Astrocyte (in vitro differentiated cells and primary cell): ENCODE measurements around the gene DNAL4. TPM values are rescaled to one million over a fixed set of nuclear protein-coding genes. Genes with fewer than 3 reads are reported as not detected.

Experiments used
- DNase-seq: peaks from one replicate; pipeline ENCODE4 v3.0.0-alpha.2; 2010; ENCODE audit warnings: low read depth
- FAIRE-seq: peaks from 2 replicates; lab custom pipeline; 2011; peaks lifted over from hg19 to GRCh38; lab: Jason Lieb, UNC
- H2AFZ ChIP-seq: 2 replicates; pipeline ENCODE4 v1.6.0; 2012; ENCODE audit warnings: low read depth, low read length, inconsistent platforms
- H3K27ac ChIP-seq: 2 replicates; pipeline ENCODE4 v1.5.1; 2011; ENCODE audit warnings: low read depth, low read length, inconsistent platforms
- H3K27me3 ChIP-seq: 2 replicates; pipeline ENCODE4 v1.6.0; 2011; ENCODE audit warnings: low read length, inconsistent platforms; ENCODE audit not compliant: insufficient read depth
- H3K36me3 ChIP-seq: 2 replicates; pipeline ENCODE4 v1.5.1; 2011; ENCODE audit warnings: low read length, inconsistent platforms; ENCODE audit not compliant: insufficient read depth
- H3K4me1 ChIP-seq: 2 replicates; pipeline ENCODE4 v1.5.1; 2011; ENCODE audit warnings: low read length, inconsistent platforms; ENCODE audit not compliant: insufficient read depth
- H3K4me2 ChIP-seq: 2 replicates; pipeline ENCODE4 v1.6.0; 2012; ENCODE audit warnings: low read length, inconsistent platforms
- H3K4me3 ChIP-seq: 2 replicates; pipeline ENCODE4 v1.5.1; 2011; ENCODE audit warnings: low read depth, mild to moderate bottlenecking, low read length, inconsistent platforms; ENCODE audit not compliant: insufficient read depth
- H3K79me2 ChIP-seq: 2 replicates; pipeline ENCODE4 v1.6.0; 2012; ENCODE audit warnings: mild to moderate bottlenecking, low read length, inconsistent platforms; ENCODE audit not compliant: insufficient read depth
- H3K9ac ChIP-seq: 2 replicates; pipeline ENCODE4 v1.6.0; 2012; ENCODE audit warnings: mild to moderate bottlenecking, low read length, inconsistent platforms
- H3K9me3 ChIP-seq: 2 replicates; pipeline ENCODE4 v1.5.1; 2012; ENCODE audit warnings: low read depth, mild to moderate bottlenecking, low read length, inconsistent platforms; ENCODE audit not compliant: insufficient read depth
- H4K20me1 ChIP-seq: 2 replicates; pipeline ENCODE4 v1.6.0; 2012; ENCODE audit warnings: low read length, inconsistent platforms; ENCODE audit not compliant: insufficient read depth
- H3K27ac Mint-ChIP-seq: one replicate; pipeline ENCODE4 v1.8.0; 2021; ENCODE audit warnings: mild to moderate bottlenecking, mixed read lengths; ENCODE audit not compliant: unreplicated experiment
- H3K27me3 Mint-ChIP-seq: one replicate; pipeline ENCODE4 v1.8.0; 2021; ENCODE audit warnings: low read depth, mixed read lengths; ENCODE audit not compliant: unreplicated experiment
- H3K36me3 Mint-ChIP-seq: one replicate; pipeline ENCODE4 v1.8.0; 2021; ENCODE audit warnings: low read depth, mixed read lengths; ENCODE audit not compliant: unreplicated experiment
- H3K4me1 Mint-ChIP-seq: one replicate; pipeline ENCODE4 v1.8.0; 2021; ENCODE audit warnings: low read depth, mixed read lengths; ENCODE audit not compliant: unreplicated experiment
- H3K4me3 Mint-ChIP-seq: one replicate; pipeline ENCODE4 v1.8.0; 2021; ENCODE audit warnings: mild to moderate bottlenecking, moderate library complexity, mixed read lengths; ENCODE audit not compliant: unreplicated experiment
- H3K9me3 Mint-ChIP-seq: one replicate; pipeline ENCODE4 v1.8.0; 2021; ENCODE audit warnings: mild to moderate bottlenecking, mixed read lengths; ENCODE audit not compliant: unreplicated experiment
- EZH2 ChIP-seq: IDR thresholded peaks from 2 replicates; pipeline ENCODE4 v1.6.1; 2012; ENCODE audit warnings: mild to moderate bottlenecking, low read length, inconsistent platforms; ENCODE audit not compliant: insufficient read depth
- total RNA-seq: library from RNA; stranded (reverse); gene quantifications from 2 replicates; pipeline ENCODE4 v1.2.1, GENCODE V29; 2021
- TF ChIP-seq, protein P1 (sequence below): IDR thresholded peaks from 2 replicates; pipeline ENCODE4 v1.5.1; 2011; ENCODE audit warnings: low read depth, mild to moderate bottlenecking, inconsistent platforms, low read length, moderate library complexity; ENCODE audit not compliant: insufficient read depth

The DNAL4 gene
- total RNA-seq, 1 donor from 2014 or later, result 12.8 TPM

DNA sequence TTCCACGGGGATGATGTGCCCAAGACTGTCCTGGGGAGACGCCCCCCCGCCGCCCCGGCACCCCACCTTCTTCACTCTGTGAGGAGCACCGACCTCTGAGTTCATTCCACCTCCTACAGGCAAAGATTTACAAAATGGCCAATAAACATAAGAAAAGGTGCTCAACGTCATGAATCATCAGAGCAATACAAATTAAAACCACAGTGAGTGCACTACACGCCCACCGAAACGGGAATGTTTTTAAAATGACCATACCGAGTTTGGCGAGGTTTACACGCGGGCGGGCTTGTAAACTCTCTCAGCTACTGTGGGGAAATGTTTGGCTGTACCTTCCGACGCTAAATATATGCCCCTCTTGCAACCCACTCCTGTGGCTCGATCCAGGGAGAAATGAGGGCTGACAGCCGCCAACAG, 42.0 kb upstream of the DNAL4 start:
- Histone ChIP-seq H3K79me2 (no peaks in the 10 kb centered on the region), H3K4me3 (peak overlapping the region; percentile 26), H3K4me2 (peak overlapping the region; percentile 79), H3K36me3 (no peaks in the 10 kb centered on the region), H4K20me1 (peaks cover 7% of the 10 kb centered on the region), H3K9ac (peak overlapping the region; percentile 22), H3K9me3 (no peaks in the 10 kb centered on the region), H3K27ac (no peak overlapping the region), H3K4me1 (peaks cover 13% of the 10 kb centered on the region), H2AFZ (peak overlapping the region; percentile 47), H3K27me3 (peaks cover 3% of the 10 kb centered on the region)
- Mint-ChIP-seq H3K27me3 (peaks cover 47% of the 10 kb centered on the region), H3K4me3 (no peak overlapping the region), H3K4me1 (peaks cover 5% of the 10 kb centered on the region), H3K36me3 (peaks cover 6% of the 10 kb centered on the region), H3K27ac (no peak overlapping the region), H3K9me3 (no peaks in the 10 kb centered on the region)
- TF ChIP-seq, protein P1, sequence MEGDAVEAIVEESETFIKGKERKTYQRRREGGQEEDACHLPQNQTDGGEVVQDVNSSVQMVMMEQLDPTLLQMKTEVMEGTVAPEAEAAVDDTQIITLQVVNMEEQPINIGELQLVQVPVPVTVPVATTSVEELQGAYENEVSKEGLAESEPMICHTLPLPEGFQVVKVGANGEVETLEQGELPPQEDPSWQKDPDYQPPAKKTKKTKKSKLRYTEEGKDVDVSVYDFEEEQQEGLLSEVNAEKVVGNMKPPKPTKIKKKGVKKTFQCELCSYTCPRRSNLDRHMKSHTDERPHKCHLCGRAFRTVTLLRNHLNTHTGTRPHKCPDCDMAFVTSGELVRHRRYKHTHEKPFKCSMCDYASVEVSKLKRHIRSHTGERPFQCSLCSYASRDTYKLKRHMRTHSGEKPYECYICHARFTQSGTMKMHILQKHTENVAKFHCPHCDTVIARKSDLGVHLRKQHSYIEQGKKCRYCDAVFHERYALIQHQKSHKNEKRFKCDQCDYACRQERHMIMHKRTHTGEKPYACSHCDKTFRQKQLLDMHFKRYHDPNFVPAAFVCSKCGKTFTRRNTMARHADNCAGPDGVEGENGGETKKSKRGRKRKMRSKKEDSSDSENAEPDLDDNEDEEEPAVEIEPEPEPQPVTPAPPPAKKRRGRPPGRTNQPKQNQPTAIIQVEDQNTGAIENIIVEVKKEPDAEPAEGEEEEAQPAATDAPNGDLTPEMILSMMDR, result no peak
- TF ChIP-seq EZH2, result no peak
- FAIRE-seq (no peak), DNase-seq (peak; percentile 85)

DNA sequence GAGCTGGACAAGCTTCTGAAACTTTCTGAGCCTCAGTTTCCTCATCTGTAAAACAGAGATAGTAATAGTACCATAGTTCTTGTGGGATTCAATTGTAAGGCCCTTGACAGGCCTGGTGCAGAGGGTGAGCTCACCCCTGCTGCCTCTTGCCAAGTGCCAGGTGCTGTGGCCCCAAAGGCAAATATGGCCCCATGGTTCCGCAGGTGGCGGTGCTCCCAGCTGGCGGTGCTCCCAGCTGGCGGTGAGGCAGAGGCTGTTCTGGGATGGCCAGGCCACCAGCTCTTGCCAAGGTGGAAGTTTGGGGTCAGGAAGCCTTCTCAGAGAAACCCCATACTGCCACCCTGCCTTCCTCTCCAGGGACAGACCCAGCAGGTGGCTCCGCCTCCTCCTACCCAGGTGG, 41.0 kb upstream of the DNAL4 start:
- Histone ChIP-seq H3K36me3 (no peaks in the 10 kb centered on the region), H2AFZ (no peak overlapping the region), H3K4me3 (no peak overlapping the region), H3K27ac (no peak overlapping the region), H3K9me3 (no peaks in the 10 kb centered on the region), H3K79me2 (no peaks in the 10 kb centered on the region), H4K20me1 (peaks cover under 1% of the 10 kb centered on the region), H3K9ac (no peak overlapping the region), H3K4me2 (no peak overlapping the region), H3K4me1 (peaks cover 13% of the 10 kb centered on the region), H3K27me3 (no peaks in the 10 kb centered on the region)
- Mint-ChIP-seq H3K9me3 (no peaks in the 10 kb centered on the region), H3K4me1 (peaks cover 5% of the 10 kb centered on the region), H3K4me3 (no peak overlapping the region), H3K27ac (no peak overlapping the region), H3K36me3 (peaks cover 6% of the 10 kb centered on the region), H3K27me3 (peaks cover 38% of the 10 kb centered on the region)
- DNase-seq, result no peak
- no peak for FAIRE-seq
- TF ChIP-seq, protein P1, result no peak
- TF ChIP-seq EZH2, result no peak

DNA sequence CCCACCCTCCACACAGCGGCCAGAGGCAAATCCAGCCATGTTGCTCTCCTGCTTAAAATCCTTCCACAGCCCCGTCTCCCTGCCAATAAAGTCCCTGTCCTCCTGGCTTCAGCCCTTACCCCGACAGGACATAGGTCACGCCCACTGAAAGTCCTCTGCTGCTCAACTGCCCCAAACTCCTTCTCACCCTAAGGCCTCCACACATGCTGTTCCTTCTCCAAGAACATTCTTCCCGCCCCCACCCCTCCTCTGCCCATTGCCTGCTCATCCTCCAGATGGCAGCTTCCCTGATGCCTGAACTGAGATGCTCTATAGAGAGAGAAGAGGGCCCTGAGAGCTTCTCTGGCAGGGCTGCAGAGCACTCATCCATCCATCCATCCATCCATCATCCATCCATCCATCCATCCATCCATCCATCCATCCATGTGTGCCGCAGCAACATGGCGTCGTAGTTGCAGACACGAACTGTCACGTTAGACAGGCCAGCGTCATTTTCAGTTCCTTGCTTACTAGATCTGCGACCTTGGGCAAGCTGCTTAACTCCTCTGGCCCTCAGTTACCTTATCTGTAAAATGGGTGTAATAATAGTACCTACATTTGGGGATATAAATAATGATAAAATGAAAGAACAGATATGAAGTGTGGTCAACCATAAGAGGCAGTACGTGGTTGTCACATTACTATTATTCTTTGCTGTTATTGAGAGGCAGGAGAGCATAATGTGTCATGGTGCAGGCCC, 40.4 kb upstream of the DNAL4 start:
- Histone ChIP-seq H3K27ac (no peak overlapping the region), H4K20me1 (no peaks in the 10 kb centered on the region), H3K4me1 (peaks cover 13% of the 10 kb centered on the region), H3K9ac (no peak overlapping the region), H2AFZ (no peak overlapping the region), H3K27me3 (no peaks in the 10 kb centered on the region), H3K9me3 (no peaks in the 10 kb centered on the region), H3K79me2 (no peaks in the 10 kb centered on the region), H3K4me2 (no peak overlapping the region), H3K4me3 (no peak overlapping the region), H3K36me3 (no peaks in the 10 kb centered on the region)
- Mint-ChIP-seq H3K4me3 (no peak overlapping the region), H3K4me1 (peaks cover 5% of the 10 kb centered on the region), H3K27me3 (peaks cover 33% of the 10 kb centered on the region), H3K27ac (no peak overlapping the region), H3K36me3 (peaks cover 4% of the 10 kb centered on the region), H3K9me3 (no peaks in the 10 kb centered on the region)
- no peak for DNase-seq
- no peak for TF ChIP-seq EZH2
- TF ChIP-seq, protein P1, result no peak
- no peak for FAIRE-seq
